GM10248 (cell line): ENCODE measurements around the gene CPNE4.

ENCODE experiments used
- CTCF ChIA-PET: fragments of 300-600 bp; sonication (Branson Sonifier 250); formaldehyde crosslinking; extraction: SDS; loops from one replicate; lab custom pipeline; 2021; ENCODE audit warnings: antibody characterized with exemption; lab: Yijun Ruan, JAX
- POLR2A ChIA-PET: fragments of 350-650 bp; sonication (Branson Sonifier 250); formaldehyde crosslinking; extraction: SDS; loops from one replicate; lab custom pipeline; 2020; ENCODE audit warnings: antibody characterized with exemption; lab: Yijun Ruan, JAX
- DNase-seq: peaks from one replicate; pipeline ENCODE4 v3.0.0; 2012; ENCODE audit errors: extremely low spot score
- CTCF ChIP-seq: IDR thresholded peaks from 2 replicates; pipeline ENCODE4 v1.5.1; 2012; ENCODE audit warnings: mild to moderate bottlenecking, low read depth; ENCODE audit errors: extremely low read depth, missing control alignments, control extremely low read depth

Gene CPNE4

GRCh38 chr3:131750256-131750655 is 284.6 kb downstream of the CPNE4 start:
- CTCF ChIA-PET: no interaction called here
- no peak for TF ChIP-seq CTCF
- POLR2A ChIA-PET: no interaction called here
- no peak for DNase-seq

DNA sequence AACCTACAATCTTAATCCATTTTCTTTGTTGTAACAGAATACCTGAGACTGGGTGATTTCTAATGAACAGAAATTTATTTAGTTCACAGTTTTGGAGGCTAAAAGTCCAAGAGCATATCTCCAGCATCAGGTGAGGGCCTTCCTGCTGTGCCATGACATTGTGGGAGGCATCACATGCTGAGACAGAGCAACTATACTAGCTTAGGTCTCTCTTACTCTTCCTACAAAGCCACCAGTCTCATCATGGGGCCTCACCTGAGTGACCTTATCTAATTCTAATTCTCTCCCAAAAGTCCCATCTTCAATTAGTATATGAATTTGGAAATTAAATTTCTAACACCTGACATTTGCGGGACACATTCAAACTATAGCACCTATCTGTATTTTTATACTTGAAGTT is 285.0 kb downstream of the CPNE4 start:
- DNase-seq: no peak
- no peak for TF ChIP-seq CTCF
- CTCF ChIA-PET: no interaction called here
- POLR2A ChIA-PET: no interaction called here

- ChIA-PET CTCF (no interaction called here), POLR2A (no interaction called here)
- no peak for TF ChIP-seq CTCF
- DNase-seq: no peak
These were observed 287.3 kb downstream of the CPNE4 start for GRCh38 chr3:131747466-131747865.

- ChIA-PET POLR2A (no interaction called here), CTCF (no interaction called here)
- TF ChIP-seq CTCF: no peak
- no peak for DNase-seq
These were observed 290.0 kb downstream of the CPNE4 start for GRCh38 chr3:131744765-131745164.

GRCh38 chr3:131743126-131743525 is 291.7 kb downstream of the CPNE4 start:
- DNase-seq: no peak
- no peak for TF ChIP-seq CTCF
- CTCF ChIA-PET: interaction anchor here (1.0 kb wide), 1 partner anchor 10 kb away, joined by 3 read pairs; no protein-coding TSS in a partner anchor
- POLR2A ChIA-PET: no interaction called here

DNA sequence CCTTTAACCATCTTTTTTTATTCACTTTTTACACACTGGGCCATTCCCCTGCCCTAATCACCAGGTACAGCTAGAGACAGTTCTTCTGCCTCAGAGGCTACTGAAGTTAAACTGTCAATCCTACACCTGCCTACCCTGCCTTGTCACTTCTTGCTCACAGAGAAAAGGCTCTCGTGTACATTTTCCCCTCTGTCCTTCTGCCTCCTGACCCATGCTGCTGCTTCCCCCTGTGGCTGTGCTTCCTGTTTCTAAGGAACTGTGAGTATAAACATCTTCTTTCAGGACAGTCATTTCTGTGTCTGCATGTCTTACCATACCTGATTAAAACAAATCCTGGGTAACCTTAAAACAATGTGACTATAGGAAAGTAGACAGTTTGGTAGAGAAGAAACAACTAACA is 295.6 kb downstream of the CPNE4 start:
- ChIA-PET CTCF (no interaction called here), POLR2A (no interaction called here)
- DNase-seq: no peak
- no peak for TF ChIP-seq CTCF

GRCh38 chr3:131738095-131738494 is 296.7 kb downstream of the CPNE4 start:
- DNase-seq: no peak
- ChIA-PET POLR2A (no interaction called here), CTCF (no interaction called here)
- no peak for TF ChIP-seq CTCF
